Endothelial cell (in vitro differentiated cells): Measurements from ENCODE around the gene IGLL1. TPM values are rescaled to one million over a fixed set of nuclear protein-coding genes. Genes with fewer than 3 reads are reported as not detected.

Source experiments
- DNase-seq: peaks from one replicate; pipeline ENCODE4 v3.0.0; 2021; ENCODE audit warnings: low spot score
- H3K27ac Mint-ChIP-seq: one replicate; pipeline ENCODE4 v1.8.0; 2021; ENCODE audit warnings: mixed read lengths, inconsistent platforms; ENCODE audit not compliant: unreplicated experiment
- H3K27me3 Mint-ChIP-seq: one replicate; pipeline ENCODE4 v1.8.0; 2021; ENCODE audit warnings: mild to moderate bottlenecking, moderate library complexity, mixed read lengths, inconsistent platforms; ENCODE audit not compliant: unreplicated experiment
- H3K36me3 Mint-ChIP-seq: one replicate; pipeline ENCODE4 v1.8.0; 2021; ENCODE audit warnings: mild to moderate bottlenecking, low read depth, mixed read lengths, inconsistent platforms; ENCODE audit not compliant: unreplicated experiment
- H3K4me1 Mint-ChIP-seq: one replicate; pipeline ENCODE4 v1.8.0; 2021; ENCODE audit warnings: mild to moderate bottlenecking, mixed read lengths, inconsistent platforms; ENCODE audit not compliant: unreplicated experiment
- H3K4me3 Mint-ChIP-seq: one replicate; pipeline ENCODE4 v1.8.0; 2021; ENCODE audit warnings: mild to moderate bottlenecking, mixed read lengths, inconsistent platforms; ENCODE audit not compliant: unreplicated experiment
- H3K9me3 Mint-ChIP-seq: one replicate; pipeline ENCODE4 v1.8.0; 2021; ENCODE audit warnings: mixed read lengths, inconsistent platforms; ENCODE audit not compliant: unreplicated experiment
- CTCF ChIP-seq: fragments of 200-600 bp; sonication (generic); IDR thresholded peaks from one replicate; pipeline ENCODE4 v1.5.0; 2021; ENCODE audit warnings: antibody characterized with exemption; ENCODE audit not compliant: unreplicated experiment
- total RNA-seq: library from RNA; stranded (reverse); fragmentation: NEBNext Ultra II Directional; extraction: Animal tissue kit (Norgen Biotek cat#: 25700); gene quantifications from one replicate; pipeline ENCODE4 v1.2.1, GENCODE V29; 2021; ENCODE audit not compliant: unreplicated experiment

The IGLL1 gene
- total RNA-seq, 1 donor from 2014 or later: not detected

- no peak overlapping the region for H3K4me3 Mint-ChIP-seq
These were observed 26.7 kb downstream of the IGLL1 start for GRCh38 chr22:23553438-23553837.

GRCh38 chr22:23552573-23552972 lies 27.5 kb downstream of the IGLL1 start:
- no peak for DNase-seq
- no peak overlapping the region for H3K27ac Mint-ChIP-seq
- no peak for TF ChIP-seq CTCF
- no peaks in the 10 kb centered on the region for H3K9me3 Mint-ChIP-seq
- H3K36me3 Mint-ChIP-seq: no peaks in the 10 kb centered on the region
- no peaks in the 10 kb centered on the region for H3K4me1 Mint-ChIP-seq
- no peak overlapping the region for H3K4me3 Mint-ChIP-seq
- peaks cover 5% of the 10 kb centered on the region for H3K27me3 Mint-ChIP-seq

More at GRCh38 chr22:23553438-23553837, 26.7 kb downstream of the IGLL1 start:
- H3K27me3 Mint-ChIP-seq: peaks cover 5% of the 10 kb centered on the region
- DNase-seq: no peak
- TF ChIP-seq CTCF: no peak
- no peaks in the 10 kb centered on the region for H3K36me3 Mint-ChIP-seq
- H3K9me3 Mint-ChIP-seq: no peaks in the 10 kb centered on the region
- no peaks in the 10 kb centered on the region for H3K4me1 Mint-ChIP-seq
- no peak overlapping the region for H3K27ac Mint-ChIP-seq

- TF ChIP-seq CTCF: no peak
- no peaks in the 10 kb centered on the region for H3K4me1 Mint-ChIP-seq
- peaks cover 5% of the 10 kb centered on the region for H3K27me3 Mint-ChIP-seq
- H3K27ac Mint-ChIP-seq: no peak overlapping the region
- no peaks in the 10 kb centered on the region for H3K9me3 Mint-ChIP-seq
- H3K4me3 Mint-ChIP-seq: no peak overlapping the region
- DNase-seq: no peak
- peaks cover 2% of the 10 kb centered on the region for H3K36me3 Mint-ChIP-seq
These were observed 28.7 kb downstream of the IGLL1 start for GRCh38 chr22:23551385-23551784.

- H3K4me3 Mint-ChIP-seq: no peak overlapping the region
- no peaks in the 10 kb centered on the region for H3K4me1 Mint-ChIP-seq
- DNase-seq: no peak
These were observed 29.9 kb downstream of the IGLL1 start for GRCh38 chr22:23550049-23550650.

More at GRCh38 chr22:23550049-23550650, 29.9 kb downstream of the IGLL1 start:
- H3K27ac Mint-ChIP-seq: no peak overlapping the region
- peaks cover 13% of the 10 kb centered on the region for H3K36me3 Mint-ChIP-seq
- H3K9me3 Mint-ChIP-seq: no peaks in the 10 kb centered on the region
- peaks cover 2% of the 10 kb centered on the region for H3K27me3 Mint-ChIP-seq
- TF ChIP-seq CTCF: no peak
